IPS DF 4.7 (cell line): ENCODE results near the gene CD46.
"Not testable (repeated sequence)": the region's sequence is repeated elsewhere in the genome, so short reads cannot be mapped to it uniquely, and the experiment has no call there.

Source experiments
- DNase-seq: peaks from one replicate; pipeline ENCODE4 v3.0.0-alpha.2; 2013; ENCODE audit warnings: low spot score; ENCODE audit errors: extremely low read depth

CD46 gene

DNA sequence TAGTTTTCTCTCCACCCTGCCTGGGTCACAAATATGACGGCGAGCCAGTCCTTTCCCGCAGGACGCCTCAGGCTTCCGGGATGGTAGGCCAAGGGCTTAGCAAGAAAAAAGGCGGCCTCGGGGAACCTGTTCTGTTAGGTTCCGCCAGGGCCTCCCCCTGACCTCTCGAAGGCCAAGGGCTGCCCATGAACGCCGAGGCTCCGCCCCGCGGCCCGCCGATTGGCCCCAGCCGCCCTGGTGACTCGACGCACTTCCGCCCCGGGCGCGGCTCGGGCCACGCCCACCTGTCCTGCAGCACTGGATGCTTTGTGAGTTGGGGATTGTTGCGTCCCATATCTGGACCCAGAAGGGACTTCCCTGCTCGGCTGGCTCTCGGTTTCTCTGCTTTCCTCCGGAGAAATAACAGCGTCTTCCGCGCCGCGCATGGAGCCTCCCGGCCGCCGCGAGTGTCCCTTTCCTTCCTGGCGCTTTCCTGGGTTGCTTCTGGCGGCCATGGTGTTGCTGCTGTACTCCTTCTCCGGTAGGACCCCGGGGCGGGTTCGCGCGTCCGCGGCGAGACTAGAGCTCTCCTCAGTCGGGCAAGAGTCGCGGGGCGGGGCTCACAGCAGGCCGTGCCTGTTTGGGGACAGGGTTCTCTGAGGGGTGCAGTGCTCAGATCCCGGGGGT, at the start of gene CD46:
TSS of gene CD46 (plus strand) at position 265 of the 666 bp plus-strand sequence. CDS start at position 424, 159 bp downstream.
- peak; percentile 79 for DNase-seq

DNA sequence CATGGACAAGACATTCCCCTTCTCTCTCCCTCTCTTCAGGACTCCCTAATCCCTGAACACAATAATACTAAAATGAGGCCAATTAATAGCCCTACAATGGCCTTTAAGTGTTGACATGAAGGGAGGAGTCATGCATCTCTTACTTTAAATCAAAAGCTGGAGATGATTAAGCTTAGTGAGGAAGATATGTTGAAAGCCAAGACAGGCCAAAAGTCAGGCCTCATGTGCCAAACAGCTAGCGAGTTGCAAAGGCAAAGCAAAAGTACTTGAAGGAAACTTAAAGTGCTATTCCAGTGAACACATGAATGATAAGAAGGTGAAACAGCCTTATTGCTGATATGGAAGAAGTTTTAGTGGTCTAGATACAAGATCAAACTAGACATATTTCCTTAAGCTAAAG, 49.5 kb upstream of the CD46 start:
- DNase-seq, result no peak

DNA sequence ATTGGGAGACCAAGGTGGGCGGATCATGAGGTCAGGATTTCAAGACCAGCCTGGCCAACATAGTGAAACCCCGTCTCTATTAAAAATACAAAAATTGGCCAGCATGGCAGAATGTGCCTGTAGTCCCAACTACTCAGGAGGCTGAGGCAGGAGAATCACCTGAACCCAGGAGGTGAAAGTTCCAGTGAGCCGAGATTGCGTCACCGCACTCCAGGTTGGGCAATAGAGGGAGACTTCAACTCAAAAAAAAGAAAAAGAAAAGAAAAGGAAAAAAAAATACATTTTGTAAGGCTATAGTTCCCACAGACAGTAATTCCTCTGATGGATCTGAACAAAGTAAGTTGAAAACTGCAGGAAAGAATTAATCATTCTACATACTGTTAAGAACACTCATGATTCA, 48.1 kb upstream of the CD46 start:
- no peak for DNase-seq

DNA sequence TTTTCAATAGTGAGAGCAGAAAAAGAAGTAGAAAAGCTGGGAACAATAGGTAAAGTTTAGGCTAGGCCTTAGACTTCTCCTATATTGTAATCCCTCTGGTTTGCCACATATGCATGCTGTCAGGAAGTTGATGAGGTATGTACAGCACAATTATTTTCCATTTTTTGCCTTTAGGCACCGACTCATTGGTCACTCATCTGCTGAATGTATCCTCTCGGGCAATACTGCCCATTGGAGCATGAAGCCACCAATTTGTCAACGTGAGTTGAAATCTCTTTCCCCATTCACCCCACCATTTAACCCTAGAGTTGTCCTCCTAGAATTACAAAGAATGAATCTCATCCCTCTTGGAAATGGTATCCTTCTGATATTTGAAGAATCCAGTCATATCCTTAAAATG, 43.9 kb upstream of the CD46 start:
- not testable (repeated sequence) for DNase-seq

DNA sequence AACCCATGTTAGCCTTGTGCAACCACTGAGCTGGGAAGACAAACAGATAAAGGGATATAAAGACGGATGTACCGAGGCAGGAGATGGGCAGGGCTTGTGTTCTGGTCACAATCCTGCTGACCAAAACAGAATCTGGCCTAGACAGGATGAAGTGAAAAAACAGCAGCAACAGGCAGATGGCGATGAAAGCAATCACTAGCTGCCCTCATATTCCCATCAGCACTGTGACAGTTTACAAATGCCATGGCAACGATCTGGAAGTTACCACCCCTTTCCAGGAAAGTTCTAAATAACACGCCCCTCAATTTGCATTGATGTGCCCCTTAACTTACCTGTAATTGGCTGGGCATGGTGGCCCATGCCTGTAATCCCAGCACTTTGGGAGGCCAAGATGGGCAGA, 40.6 kb upstream of the CD46 start:
- DNase-seq, result peak; percentile 28

DNA sequence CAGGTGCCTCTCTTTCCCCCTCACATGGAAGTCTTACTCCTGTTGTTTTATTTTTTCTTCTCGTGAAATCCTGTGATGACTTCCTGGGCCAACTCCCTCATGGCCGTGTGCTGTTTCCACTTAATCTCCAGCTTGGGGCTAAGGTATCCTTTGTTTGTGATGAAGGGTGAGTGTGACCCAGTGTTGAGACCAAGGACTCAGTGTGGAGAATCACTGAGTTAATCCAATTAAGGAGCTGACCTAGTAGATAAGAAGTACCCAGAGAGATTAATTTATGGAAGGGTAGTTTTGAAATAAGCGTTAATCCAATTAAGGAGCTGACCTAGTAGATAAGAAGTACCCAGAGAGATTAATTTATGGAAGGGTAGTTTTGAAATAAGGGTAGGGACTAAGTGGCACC, 39.2 kb upstream of the CD46 start:
- not testable (repeated sequence) for DNase-seq

DNA sequence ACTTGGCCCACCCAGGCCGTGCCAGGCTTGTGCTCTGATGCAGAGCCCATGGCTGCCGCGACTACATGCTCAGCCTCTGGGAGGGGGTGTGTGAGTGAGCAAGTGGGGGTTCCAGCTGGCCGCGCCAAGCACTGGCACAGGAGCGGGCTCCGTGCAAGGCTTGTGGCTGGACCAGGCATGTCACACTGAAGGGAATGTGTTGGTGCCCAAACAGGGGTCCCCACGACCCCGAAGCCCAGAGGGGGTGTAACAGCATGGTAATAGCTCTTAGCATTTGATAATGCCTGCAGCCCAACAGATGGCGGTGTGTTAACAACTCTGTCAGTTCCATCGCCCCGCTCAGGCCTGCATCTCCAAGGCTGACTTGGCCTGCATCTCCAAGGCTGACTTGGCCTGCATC, 38.3 kb upstream of the CD46 start:
- no peak for DNase-seq

DNA sequence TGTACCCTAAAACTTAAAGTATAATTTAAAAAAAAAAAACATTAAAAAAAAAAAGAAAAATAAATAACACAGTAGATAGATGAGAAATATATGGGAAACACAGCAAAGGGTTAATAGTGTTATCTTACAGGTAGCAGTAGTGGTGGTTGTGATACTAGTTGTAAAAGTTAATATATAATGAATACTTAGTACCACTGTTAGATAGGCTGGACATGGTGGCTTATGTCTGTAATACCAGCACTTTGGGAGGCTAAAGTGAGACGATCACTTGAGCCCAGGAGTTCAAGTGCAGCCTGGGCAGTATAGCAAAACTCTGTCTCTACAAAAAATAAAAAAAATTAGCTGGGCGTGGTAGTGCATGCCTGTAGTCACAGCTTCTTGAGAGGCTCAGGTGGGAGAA, 32.6 kb upstream of the CD46 start:
- no peak for DNase-seq

DNA sequence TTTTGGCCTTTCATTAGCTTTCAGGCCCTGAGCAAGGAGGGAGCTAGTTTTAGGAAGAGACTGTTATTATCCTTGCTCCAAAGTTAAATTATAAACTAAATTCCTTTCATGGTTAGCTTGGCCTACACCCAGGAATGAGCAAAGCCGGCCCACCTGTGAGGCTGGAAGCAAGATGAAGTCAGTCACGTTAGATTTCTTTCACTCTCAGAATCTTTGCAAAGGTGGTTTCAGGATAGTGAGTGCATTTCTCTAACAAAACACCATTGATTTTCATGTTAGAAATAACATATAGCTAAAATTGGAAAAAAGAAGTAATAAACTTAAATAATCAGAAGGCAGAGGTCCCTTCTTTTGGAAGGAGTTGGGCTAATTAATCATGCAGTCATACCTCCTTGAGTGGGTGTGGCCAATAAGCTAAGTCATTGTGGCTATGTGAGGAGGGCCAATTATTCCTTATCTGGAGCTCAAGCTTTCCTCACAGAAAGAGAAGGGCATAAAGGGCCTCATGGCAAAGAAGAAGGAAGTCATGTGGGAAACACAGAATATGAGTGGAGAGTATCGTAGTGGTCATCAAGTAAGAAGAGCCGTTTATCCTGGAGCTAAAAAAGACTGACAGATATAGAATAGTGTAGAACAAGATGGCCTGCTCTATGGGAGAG, 23.5 kb upstream of the CD46 start:
- DNase-seq, result not testable (repeated sequence)

DNA sequence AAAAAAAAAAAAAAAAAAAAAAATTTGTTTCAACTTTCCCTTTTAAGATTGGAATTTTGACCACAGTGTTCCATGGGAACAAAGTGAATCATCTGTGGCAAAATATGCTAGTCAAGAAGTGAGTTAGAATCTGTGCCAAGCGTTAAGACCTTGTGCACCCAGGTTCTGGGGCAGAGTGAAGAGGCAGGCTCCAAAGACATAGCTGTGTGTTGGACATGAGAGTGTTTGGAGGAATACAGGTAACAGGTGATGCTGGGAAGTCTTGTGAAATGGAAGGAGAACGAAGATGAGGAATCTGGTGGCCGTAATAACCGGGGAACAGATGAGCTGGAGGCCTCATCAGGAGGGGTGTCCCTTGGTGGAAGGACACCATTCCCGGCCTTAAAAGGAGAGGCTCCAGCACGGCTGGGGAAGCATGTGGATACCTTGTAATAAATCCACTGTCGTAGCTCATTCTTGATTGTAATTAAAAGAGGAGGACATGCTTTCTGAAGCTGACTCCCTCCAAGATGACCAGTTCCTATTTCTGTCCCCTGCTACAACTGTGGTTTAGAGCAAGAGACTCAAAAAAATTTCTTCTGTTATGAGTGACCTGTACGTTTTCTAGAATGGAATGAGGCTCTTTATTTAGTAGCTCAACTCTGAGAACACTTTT, 14.2 kb upstream of the CD46 start:
- DNase-seq, result not testable (repeated sequence)

DNA sequence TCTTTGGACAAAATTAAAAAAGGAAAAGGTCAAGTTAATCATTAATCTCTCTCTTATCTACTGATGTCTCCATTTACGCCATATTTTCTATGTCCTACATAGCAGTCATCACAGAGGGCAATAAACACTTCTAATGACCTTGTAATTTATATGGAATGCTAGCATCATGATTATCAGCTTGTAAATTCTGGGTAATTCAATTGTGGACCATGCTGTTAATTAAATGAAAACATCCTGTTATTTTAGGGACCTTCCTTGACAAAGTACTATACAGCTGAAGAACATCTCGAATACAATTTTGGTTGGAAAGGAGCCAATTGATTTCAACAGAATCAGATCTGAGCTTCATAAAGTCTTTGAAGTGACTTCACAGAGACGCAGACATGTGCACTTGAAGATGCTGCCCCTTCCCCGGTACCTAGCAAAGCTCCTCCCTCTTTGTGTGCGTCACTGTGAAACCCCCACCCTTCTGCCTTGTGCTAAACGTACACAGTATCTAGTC, 13.6 kb upstream of the CD46 start:
- DNase-seq, result not testable (repeated sequence)

DNA sequence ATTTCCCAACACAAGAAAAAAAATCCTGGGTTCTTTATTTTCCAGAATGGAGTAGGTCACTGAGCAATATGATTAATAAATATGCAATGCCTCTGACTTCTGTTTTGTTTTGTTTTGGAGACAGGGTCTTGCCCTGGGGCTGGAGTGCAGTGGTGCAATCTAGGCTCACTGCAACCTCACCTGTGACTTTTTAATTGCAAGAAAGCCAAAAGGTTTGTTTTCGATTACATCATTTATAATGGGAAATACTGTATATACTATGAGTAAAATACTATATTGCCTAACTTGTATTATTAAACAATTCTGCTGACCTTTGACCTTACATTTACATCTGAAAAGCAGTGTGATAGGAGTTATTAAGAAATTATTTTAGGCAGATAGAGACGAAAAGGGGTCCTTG, 11.6 kb upstream of the CD46 start:
- DNase-seq, result no peak

DNA sequence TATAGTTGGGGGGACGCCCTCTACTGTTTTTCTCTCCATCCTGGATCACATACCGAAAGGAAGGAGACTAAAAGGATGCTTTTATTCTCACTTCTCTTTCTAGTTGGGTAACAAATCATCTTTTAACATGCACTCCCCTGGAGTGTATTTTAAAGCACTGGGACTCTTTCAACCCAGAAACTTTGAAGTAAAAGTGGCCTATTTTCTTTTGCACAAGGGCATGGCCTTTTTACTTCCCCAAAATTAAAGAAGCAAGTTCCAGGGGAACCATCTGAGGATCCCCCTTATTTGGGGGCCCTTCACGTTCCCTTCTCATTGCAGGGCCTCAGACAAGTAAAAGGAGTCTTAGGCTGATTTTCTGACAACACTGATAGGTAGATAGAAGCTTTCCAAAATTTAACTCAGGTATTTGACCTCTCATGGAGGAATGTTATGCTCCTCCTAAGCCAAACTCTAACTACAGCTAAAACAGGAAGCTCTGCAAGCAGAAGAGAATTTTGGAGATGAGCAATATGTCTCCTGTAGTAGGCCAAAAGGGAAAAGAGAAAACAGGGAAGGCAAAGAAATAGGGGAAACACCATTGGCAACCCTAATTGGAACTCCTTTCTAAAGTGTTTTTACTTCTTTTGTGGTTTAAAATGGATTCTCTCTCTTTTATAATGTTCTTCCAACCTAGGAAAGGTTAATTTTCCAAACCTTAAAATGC, 8.9 kb upstream of the CD46 start:
- DNase-seq, result no peak

DNA sequence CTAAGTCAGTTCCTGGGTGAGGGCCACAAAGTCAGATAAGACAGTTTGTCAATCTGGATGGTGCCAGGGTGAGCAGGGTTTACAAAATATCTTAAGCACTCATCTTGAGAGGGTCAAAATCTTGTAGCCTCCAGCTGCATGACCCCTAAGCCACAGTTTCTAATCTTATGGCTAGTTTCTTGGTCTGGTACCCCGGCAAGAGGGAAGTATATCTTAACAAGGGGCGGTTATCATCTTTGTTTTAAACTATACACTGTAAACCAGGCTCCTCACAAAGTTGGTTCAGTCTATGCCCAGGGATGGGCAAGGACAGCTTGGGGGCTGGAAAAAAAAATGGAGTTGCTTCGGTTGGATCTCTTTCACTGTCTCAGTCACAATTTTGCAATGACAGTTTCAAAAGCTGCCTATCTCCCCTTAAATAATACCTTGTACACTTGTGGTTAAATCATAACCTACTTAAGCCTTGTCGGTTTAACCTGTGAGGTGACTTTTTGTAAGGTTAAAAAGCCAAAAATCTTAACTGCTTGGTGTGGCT, 7.8 kb upstream of the CD46 start:
- DNase-seq, result no peak

DNA sequence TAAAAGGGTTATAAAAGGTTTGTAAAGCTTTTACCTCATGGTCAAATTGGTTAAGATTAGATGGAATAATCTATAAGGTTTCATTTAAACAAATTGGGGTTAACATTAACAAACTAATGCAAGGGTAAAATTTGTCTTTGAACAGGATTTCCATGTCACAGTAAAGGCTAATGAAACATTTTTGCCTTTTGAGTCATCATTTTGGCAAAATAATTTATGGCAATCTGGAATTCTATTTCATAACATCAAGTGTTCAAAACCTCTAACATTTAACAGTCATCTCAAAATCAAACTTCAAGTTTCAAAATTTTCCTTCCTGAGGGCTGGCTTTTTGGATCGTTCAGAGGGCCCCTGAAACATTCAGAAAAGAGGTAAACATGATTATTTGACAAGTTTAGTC, 6.6 kb upstream of the CD46 start:
- DNase-seq, result no peak

DNA sequence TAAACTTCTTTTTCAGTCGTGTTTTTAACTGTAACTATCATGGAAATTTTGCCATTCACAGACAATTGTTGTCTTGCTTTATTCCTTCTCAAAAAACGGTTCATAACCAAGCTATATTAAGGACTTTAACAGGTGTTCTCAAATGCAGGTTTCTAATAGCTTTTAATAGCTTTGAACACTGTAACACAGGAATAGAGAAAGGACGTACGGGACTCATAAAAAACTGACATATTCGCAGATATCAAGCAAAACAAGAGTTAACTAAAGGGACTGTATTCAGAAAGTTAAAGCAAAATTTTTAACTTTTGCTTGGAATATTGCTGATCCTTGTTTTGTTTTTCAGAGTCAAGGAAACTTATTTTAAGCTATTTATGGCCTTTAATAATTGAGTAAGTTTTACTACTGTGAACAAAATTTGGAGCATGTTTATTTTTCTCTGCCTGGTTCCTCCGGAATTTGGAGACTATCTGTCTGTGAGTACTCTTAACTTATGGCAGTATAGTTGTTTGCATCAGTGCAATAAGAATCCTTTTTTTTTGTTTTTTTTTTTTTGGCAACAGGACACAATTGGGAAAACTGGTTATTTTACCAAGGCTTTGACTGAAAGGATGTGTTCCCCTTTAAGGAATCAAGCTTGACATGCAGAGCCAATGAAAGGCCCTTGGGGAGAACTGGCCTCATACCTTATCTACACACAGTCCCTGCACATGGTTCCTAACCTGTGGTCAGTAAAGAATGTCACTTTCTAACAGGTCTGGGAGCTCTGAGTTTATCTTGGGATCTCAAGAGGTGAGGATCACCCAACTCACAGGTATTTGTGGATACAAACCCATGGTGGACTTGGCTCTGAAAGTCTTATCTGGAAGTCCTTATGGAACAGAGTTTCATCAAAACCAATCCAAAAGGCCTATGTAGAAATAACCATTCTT, 5.8 kb upstream of the CD46 start:
- DNase-seq, result no peak

DNA sequence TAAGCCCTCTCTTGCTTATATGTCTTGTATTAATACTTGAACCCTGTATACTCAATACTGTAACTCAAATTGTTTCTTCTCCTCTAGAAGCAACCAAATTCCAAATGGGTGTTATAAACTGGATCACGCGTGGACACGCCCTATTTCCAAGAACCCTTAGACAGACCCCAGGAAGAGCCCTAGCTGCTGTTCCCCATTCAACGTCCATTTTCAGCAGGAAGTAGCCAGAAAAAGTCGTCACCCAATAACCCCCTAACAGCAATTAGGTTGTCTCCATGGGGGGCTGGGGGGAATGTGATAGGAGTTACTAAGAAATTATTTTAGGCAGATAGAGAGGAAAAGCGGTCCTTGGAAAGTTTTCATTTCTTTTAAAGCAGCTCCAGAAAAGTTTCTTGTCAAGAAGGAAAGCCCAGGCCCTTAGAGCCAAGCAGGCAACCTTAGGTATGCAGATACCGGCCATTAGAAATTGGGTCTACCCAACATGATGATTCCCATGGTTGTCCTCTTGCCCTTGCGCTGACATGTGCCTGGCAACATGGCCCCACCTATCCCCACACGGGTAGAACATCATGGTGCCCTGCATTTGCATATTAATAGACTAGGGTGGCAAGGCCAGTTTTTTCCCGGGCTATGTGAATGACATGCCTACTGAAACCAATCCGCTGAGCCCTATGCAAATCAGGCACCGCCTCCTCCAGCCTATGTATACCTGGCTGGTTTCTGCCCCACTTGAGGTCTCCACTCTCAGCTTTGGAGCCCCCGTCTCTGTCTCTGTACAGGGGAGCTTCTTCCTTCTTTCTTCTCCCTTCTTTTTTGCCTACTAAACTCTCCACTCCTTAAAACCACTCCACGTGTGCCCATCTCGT, 4.0 kb upstream of the CD46 start:
- DNase-seq, result no peak

DNA sequence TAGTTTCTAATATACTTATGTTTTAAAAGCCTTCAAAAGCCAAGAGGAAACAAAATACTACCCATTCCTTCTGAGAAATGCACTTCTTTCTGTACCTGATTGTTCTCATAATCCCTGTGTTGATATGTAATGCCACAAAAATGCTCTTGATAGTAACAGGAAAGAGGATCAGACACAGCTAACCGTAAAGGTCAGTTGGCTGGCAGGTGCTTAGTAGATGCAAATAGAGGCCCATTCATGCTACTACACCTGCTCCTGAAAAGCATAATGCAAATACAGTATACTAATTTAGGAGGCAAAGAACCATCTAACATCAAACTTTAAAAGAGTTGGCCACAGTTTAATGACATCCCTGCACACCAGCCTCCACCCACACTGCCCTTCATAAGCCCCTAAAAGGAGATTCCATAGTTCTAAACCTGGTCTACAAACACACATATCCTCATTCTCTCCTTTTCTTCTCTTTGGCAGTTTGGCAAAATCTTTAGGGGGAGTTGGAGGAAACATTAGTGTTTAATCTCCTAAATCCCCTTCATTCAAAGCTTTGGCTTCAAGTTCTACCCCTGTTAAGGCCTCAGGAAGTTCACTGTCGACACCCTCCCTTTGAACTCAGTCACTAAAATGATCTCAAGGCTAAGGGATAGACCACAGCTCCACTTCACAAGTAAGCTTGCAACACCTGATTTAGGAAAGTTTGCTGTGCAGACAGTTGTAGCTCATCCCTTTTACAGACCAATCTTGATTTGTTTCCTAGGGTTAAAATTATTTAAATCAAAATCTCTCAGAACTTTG, 2.9 kb upstream of the CD46 start:
- DNase-seq, result no peak
